D341Med (cell line): ENCODE measurements around the gene TTC39B.

Source experiments
- DNase-seq: peaks from one replicate; pipeline ENCODE4 v3.0.0; 2012; ENCODE audit warnings: low spot score

The TTC39B gene

GRCh38 chr9:15225564-15226126 lies 81.4 kb downstream of the TTC39B start:
- no peak for DNase-seq

GRCh38 chr9:15222313-15222712 lies 84.7 kb downstream of the TTC39B start:
- no peak for DNase-seq

DNA sequence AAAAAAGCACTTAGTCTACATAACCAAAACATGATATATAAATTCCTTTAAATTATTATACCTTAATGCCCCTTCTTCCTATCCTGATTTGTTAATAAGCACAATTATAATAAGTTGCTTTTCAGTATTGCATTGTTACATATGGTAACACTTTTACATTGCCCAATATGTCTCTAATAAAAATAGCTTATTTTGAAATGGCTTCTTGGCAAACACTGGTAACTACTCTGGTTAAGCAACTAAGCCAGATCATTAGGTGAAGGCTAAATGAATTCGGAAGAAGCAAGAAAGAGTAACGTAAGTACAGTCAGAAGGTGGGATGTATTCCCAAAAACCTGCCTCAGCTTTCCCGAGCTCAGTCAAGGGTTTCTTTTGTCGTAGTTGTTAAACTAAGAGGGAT lies 85.3 kb downstream of the TTC39B start:
- DNase-seq, result no peak

DNA sequence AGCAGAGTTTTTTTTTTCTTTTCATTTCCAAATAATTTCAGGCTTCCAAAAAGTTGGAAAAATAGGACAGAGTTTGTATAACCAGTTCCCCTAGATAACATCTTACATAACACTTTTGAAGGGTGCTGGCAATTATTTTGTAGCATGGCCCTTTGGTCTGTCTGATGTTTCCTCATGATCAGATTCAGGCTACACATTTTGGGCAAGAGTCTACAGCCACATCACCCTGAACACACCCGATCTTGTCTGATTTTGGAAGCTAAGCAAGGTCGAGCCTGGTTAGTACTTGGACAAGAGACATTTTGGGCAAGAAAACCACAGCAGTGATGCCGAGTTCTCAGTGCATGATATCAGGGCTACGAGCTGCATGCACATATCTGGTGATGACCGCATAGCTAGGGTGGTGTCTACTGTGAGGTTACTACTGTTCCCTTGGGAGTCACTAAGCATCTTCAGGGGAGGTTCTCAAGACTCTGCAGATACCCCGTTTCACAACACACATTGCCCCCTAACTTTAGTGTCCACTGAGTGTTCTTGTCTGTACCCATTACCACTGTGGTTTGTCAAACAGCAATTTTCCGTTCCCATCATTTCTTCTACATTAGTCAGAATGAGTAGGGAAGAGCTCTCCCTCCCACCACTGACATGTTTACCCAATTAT lies 86.2 kb downstream of the TTC39B start:
- DNase-seq, result no peak

DNA sequence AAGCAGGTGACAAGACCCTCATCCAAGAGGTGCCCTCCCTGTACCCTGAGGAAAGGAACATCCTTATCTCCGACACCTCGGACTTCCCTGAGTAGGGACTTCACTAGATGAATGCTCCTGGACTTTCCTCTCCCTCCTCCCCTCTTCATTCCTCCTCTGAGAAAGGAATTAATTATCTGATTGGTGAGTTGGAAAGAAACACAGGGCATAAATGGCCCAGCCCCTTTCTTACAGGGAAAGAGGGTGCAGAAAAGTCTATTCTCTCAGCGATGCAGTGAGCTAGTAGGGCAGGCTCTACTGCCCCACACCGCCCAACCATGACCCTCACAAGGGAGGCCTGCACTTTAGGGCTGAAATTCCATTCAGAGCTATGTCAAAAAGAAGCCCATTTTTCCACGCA lies 87.5 kb downstream of the TTC39B start:
- no peak for DNase-seq

GRCh38 chr9:15218994-15219393 lies 88.0 kb downstream of the TTC39B start:
- DNase-seq, result no peak

DNA sequence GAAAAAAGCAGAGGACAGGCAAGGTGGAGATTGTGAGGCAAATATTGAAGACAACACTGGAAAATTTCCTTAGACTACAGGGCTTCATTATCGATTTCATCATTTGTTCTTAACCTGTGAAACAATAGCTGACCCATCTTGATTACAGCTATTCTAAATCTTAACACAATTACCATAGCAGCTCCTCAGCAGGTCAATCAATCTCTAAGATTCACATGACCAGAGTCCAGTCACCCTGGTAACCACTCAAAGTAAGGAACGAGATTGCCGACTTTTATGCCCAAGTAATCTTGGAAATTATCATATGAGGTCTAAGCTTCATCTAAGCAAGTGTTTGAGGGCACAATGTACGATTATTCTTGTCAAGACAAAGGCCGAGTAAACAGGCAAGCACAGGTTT lies 93.8 kb downstream of the TTC39B start:
- DNase-seq, result no peak

DNA sequence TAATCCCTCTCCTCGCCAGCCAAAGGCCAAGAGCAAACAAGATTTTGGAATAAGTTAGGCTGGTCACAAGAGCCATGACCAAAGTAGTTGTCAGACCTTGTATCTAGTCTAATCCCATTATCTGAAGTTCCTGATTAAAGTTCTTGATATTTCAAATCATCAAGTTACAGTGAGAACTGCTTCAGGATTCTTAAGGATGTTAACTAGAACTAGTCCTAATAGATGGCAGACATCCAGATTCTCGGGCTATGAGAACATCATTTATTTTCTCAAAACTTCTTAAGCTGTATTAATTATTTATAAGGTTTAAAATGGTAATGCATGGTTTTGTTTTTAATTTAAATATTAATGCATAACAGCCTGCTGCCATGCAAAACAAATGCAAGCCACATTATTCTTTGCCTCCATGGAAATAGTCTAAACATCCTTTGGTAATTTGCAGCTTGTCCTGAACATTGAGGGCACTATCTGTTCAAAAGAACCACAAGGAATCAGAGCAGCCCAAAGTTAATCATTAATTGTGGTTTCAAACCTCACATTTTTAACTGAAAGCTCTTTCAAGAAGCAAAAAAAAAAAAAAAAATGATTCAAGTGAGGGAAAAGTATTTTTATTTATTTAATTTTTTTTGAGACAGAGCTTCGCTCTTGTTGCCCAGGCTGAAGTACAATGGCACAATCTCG lies 95.1 kb downstream of the TTC39B start:
- DNase-seq, result no peak

DNA sequence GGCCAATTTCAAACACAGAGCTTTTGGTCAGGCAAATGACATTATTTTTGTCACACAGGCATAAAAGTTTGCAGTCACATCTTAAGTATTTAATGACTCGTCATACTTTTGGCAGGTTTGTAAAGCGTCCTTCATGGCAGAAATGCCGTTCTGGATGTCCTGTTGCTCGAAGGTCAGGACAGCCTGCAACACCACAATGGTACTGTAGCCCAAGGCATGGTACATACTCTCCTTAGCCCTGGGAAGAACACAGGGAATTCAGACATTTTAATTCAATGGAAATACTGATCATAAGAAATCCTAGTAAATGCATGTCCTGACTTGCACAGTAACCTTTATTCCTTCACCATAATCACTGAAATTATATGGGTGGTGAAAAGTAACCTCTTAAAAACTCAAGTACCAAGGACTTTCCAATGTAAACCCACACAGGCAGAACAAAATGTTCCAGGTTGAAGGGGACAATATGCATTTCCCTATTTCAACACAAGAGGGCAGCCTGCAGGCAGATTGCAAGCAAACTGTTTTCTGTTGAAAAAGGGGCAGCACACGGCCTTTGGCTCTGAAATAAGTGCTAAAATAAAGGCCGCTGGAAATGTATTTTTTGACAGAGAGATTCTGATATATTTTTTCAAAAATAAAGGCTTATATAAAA lies 95.7 kb downstream of the TTC39B start:
- peak; percentile 71 for DNase-seq

DNA sequence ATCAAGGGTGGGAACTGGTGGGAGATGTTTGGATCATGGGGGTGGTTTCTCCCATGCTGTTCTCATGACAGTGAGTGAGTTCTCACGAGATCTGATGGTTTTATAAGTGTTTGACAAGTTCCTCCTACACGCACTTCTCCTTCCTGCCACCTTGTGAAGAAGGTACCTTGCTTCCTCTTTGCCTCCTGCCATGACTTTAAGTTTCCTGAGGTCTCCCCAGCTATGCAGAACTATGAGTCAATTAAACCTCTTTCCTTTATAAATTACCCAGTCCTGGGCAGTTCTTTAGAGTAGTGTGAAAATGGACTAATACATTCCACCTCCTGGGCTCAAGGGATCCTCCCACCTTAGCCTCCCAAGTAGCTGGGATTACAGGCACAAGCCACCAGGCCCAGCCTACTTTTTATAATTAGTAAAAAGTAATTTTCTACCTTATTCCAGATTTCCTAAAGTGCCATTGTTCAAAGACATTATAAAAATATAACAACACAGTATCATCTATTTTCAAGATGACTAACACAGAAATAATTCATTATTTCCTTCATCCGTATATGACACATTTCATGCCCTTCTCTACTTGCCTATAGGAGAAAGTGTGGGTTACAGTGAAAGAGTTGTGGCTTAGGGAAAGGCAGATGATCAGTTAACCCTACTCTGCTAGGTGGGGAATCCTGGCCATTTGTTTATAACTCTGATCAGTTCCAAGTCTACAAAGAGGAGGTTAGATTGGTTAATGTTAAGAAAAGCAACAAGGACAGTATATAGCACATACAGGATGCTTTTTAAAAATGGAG lies 99.9 kb downstream of the TTC39B start:
- DNase-seq, result no peak

DNA sequence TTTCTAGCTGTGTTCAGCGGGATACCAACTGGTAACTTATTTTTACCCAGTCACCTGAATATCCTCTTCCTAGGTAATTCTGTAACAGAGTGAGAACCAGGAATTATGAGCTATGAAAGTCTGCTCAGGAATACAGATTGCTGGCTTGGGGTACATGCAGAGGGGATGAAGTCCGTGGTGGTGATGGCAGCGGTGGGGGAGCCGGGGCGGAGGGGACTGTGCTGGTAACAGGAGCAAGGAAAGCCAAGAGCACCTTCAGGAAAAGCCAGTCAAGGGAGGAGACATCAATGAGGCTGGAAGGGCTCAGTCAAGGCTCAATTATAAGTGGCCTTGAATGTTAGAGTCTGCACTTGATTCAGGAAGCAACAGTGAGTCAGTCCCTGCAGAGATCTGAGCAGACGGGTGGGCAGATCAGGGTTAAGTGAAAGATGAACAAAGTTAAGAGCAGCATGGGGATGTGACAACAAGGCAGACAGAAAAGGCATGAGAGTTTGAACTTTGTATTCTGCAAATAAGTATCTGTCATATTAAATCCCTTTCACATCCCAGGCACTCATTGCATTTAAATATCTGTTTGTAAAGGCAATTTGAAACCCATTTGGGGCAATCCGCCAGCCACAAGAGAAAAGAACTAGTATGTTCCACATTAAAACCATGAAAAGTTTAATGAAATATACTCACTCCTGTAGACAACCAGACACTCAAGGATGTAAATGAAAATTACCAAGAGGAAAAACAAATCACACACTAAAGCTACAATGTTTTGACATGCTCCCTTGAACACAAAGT lies 101.2 kb downstream of the TTC39B start:
- no peak for DNase-seq

DNA sequence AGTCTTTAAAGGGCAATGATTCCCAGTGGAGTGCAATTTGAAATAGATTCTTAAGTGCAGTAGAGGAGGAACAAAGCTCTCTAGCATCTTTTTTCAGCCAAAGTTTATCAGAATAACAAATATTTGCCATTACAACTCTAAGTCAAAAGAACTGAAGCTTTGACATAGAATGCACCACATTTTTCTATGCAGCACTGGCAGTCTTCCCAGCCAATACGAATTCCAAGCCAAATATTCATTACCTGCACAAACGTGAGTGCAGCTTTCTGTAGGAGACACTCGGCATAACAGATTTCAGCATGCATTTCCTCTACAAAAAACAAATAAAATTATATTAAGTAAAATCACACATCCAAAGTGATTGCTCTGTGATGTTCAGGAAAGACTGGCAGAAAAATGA lies 103.4 kb downstream of the TTC39B start:
- no peak for DNase-seq

DNA sequence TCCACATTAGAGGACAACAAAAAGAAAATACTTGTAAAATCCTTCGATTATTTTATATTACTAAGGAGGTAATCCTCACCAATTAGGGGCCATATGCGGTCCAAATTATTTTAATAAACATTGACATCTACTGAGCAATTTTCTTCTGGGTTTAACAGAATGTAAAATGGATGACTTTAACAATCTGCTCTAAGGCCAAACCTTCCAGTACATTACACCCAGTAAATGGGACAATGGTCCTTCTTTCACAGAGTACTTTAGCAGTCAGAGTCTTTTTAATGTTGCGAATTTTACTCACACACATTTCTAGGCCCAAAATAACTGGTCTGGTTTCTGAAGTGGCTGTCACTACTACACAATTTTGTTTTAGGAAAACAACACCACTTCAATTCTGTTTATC lies 106.9 kb downstream of the TTC39B start:
- no peak for DNase-seq

- no peak for DNase-seq
Measured at GRCh38 chr9:15192856-15193255, 114.2 kb downstream of the TTC39B start.

DNA sequence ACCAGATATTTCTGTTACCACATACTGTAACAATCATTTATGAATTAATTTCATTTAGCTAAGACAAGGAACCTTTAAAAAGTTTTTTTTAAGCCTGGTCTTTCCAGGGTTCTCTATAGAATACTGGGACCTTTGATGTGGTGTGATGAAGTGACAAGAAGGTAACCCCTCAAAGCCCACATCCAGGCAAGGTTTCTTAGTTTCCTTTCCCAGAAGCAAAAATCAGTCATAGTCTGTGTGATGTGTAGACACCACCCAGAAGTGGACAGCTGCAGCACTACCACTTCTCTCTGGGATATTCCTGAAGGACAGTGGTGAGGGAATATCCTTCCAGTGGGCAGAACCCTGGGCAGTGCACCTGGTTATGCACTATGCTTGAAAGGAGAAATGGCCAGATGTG lies 115.6 kb downstream of the TTC39B start:
- no peak for DNase-seq

- DNase-seq, result no peak
Measured at GRCh38 chr9:15189481-15189880, 117.5 kb downstream of the TTC39B start.

DNA sequence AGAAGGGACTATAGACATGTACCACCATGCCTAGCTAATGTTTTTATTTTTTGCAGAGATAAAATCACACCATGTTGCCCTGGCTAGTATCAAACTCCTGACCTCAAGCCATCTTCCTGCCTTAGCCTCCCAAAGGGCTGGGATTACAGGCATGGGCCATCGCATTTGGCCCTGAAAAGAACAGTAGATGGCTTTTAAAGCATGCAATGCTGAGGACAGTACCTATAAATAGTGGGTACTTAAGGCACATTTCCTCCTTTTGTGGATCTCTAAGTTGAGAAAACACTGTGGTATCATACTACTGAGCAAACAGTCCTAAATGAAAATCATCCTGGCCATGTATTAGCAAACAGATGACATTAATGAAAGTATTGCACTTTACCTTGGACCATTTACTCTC lies 119.4 kb downstream of the TTC39B start:
- DNase-seq, result no peak

- no peak for DNase-seq
Measured at GRCh38 chr9:15182730-15183129, 124.3 kb downstream of the TTC39B start.

- no peak for DNase-seq
Measured at GRCh38 chr9:15182101-15182551, 124.9 kb downstream of the TTC39B start.

DNA sequence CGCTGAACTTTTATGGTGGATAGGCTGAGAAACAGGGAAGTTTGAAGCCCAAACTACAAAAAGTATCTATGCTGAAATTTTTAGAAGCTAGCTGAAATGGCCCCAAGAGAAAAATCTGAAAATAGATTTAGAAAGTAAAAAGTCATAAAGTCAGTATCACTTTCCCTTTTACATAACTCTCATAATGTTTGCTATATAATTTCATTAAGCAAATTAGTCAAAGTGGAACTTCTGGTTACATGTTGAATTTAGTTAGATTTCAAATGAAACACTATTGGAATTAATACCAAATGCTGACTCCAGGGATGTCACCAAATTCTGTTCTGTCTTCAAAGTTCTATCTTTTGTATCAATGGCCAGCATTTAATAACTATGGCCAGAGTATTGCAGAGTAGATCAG lies 126.9 kb downstream of the TTC39B start:
- DNase-seq, result no peak

DNA sequence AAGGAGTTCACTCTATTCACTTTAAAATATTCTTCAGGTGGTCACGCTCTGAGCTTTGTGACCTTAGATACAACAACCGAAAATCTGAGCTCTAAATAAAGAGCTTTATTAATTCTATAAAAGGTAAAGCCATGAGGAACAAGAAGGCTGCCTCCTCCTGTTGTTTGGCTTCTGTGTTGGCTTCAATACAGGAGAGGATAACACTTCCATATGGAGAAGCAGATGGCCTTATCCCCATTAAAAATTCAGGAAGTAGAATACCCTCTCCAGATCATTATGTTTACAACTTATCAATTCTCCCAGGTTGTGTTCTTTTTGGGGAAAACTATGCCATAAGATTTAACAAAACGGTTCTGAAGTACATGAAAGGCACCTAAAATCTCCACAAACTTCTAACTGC lies 128.4 kb downstream of the TTC39B start:
- peak; percentile 55 for DNase-seq
